Tibial nerve (tissue), 3 donors: ENCODE measurements around the gene GPR55.

ENCODE experiments used
- POLR2A ChIP-seq, 2 donors: fragments of 450-650 bp; IDR thresholded peaks; one replicate each; pipeline ENCODE4 v1.6.1; 2017; ENCODE audit warnings: antibody characterized with exemption in 2 of 2, mild to moderate bottlenecking in 2 of 2, moderate library complexity in 2 of 2
- TF ChIP-seq, protein P1 (sequence below), 5 experiments: fragments of 200-600 bp in 3 of 5; fragments of 450-650 bp in 2 of 5; sonication (generic) in 3 of 5; IDR thresholded peaks; one replicate each; pipeline ENCODE4 v1.5.1; 2016 to 2019; ENCODE audit warnings: antibody characterized with exemption in 5 of 5, mild to moderate bottlenecking in 3 of 5, moderate library complexity in 2 of 5

DNA sequence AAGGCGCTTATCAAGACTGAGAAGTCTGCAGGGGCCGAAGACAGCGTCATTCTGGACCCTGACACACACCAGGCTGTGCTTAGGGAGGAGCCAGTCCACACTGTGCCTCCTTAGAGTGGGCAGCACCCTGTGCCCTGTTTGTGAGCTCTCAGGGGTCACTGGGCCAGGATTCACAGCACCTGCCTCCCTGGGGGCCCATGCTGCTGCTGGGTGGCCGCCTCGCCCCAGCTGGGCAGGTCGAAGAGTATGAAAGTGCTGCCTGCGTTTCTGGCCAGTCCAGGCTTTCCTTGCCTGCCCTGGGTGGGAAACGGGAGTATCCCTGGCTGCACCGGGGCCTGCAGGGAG, 15.4 kb upstream of the GPR55 start:
- TF ChIP-seq, protein P1, sequence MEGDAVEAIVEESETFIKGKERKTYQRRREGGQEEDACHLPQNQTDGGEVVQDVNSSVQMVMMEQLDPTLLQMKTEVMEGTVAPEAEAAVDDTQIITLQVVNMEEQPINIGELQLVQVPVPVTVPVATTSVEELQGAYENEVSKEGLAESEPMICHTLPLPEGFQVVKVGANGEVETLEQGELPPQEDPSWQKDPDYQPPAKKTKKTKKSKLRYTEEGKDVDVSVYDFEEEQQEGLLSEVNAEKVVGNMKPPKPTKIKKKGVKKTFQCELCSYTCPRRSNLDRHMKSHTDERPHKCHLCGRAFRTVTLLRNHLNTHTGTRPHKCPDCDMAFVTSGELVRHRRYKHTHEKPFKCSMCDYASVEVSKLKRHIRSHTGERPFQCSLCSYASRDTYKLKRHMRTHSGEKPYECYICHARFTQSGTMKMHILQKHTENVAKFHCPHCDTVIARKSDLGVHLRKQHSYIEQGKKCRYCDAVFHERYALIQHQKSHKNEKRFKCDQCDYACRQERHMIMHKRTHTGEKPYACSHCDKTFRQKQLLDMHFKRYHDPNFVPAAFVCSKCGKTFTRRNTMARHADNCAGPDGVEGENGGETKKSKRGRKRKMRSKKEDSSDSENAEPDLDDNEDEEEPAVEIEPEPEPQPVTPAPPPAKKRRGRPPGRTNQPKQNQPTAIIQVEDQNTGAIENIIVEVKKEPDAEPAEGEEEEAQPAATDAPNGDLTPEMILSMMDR (IDR thresholded peaks at IDR 0.05), result no peak
- no peak for TF ChIP-seq POLR2A (IDR thresholded peaks at IDR 0.05)
